ENCODE results near the gene BLOC1S5.

- no peak for TF ChIP-seq CTCF (IDR thresholded peaks at IDR 0.05)
- TF ChIP-seq POLR2A (IDR thresholded peaks at IDR 0.05) = no peak
Measured at GRCh38 chr6:8061736-8062135, 2.5 kb downstream of the BLOC1S5 start.

Measured in adrenal gland (tissue), 5 donors.